Prostate gland (tissue), 2 donors: ENCODE results near the gene NXN. TPM values are rescaled to one million over a fixed set of nuclear protein-coding genes. Genes with fewer than 3 reads are reported as not detected.

Experiments
- DNase-seq: peaks from one replicate; pipeline ENCODE4 v3.0.0-alpha.2; 2019; ENCODE audit warnings: low spot score
- H3K27ac ChIP-seq, 2 donors: fragments of 200-600 bp; sonication (generic); 2 replicates each; pipeline ENCODE4 v1.5.1; 2017 to 2019
- H3K27me3 ChIP-seq: fragments of 200-600 bp; sonication (generic); replicated peaks from 2 replicates; pipeline ENCODE4 v1.5.1; 2019; ENCODE audit not compliant: insufficient read depth
- H3K36me3 ChIP-seq, 2 donors: fragments of 200-600 bp; sonication (generic); 1 replicate in 1 of 2; 2 replicates in 1 of 2; pipeline versions ENCODE4 v1.5.1 to v1.8.1; 2017 to 2019
- H3K4me1 ChIP-seq: fragments of 200-600 bp; sonication (generic); replicated peaks from 2 replicates; pipeline ENCODE4 v1.5.1; 2019
- H3K4me3 ChIP-seq, 2 donors: fragments of 200-600 bp; sonication (generic); 2 replicates each; pipeline ENCODE4 v1.5.1; 2017 to 2019
- H3K9me3 ChIP-seq: fragments of 200-600 bp; sonication (generic); 2 replicates; pipeline ENCODE4 v1.5.1; 2017
- CTCF ChIP-seq, 4 experiments: fragments of 200-600 bp in 2 of 4; fragments of 450-650 bp in 2 of 4; sonication (generic) in 2 of 4; IDR thresholded peaks; 1 replicate in 3 of 4; 2 replicates in 1 of 4; pipeline ENCODE4 v1.5.1; 2016 to 2019; ENCODE audit warnings: antibody characterized with exemption in 4 of 4, mild to moderate bottlenecking in 2 of 4, moderate library complexity in 2 of 4
- POLR2A ChIP-seq: fragments of 450-650 bp; IDR thresholded peaks from one replicate; pipeline ENCODE4 v1.6.1; 2016; ENCODE audit warnings: antibody characterized with exemption, mild to moderate bottlenecking
- POLR2AphosphoS5 ChIP-seq: sonication (generic); formaldehyde crosslinking; IDR thresholded peaks from one replicate; pipeline ENCODE4 v1.6.1; 2017; ENCODE audit warnings: antibody characterized with exemption
- WGBS: methylation state at CpG from one replicate; pipeline ENCODE4 v1.1.5; 2018; 5-methylcytosine and 5-hydroxymethylcytosine counted together
- intact Hi-C: fragments of 100-400 bp; cut with DNase I; formaldehyde crosslinking; loops from one replicate; pipeline ENCODE4 v1.14.2; 2022
- total RNA-seq, 2 donors: library from RNA; depleted of rRNA; stranded (reverse); fragments of >200 nt; gene quantifications; one replicate each; pipeline ENCODE4 v1.1.0, GENCODE V29; 2016

NXN gene
- total RNA-seq, 2 donors from 2014 or later: 56.2 to 56.7 TPM

DNA sequence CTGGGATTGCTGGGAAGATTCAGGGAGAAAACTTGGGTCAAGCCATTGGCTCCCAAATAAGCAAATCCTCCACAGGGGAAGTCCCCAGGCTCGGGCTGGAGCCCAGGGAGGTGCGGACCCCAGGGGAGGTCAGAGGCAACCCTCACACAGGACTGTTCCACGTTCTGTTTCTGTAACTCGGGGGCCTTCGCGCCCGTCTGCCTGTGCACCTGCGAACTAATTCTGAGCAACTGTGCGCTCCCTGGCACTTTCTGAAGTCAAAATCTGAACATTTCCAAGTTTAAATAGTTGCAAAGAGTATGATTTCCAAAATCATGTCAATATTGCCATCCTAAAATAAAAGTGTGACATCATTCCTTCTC is 34.1 kb upstream of the NXN start:
- intact Hi-C loops: no loop called here
- no peak overlapping the region for H3K27ac ChIP-seq
- H3K27me3 ChIP-seq: no peaks in the 10 kb centered on the region
- 97% methylated on average over 9 of the region's 9 CpGs for WGBS
- H3K36me3 ChIP-seq: peaks cover 3 to 7% of the 10 kb centered on the region in 2 donors
- no peaks in the 10 kb centered on the region for H3K4me1 ChIP-seq
- H3K4me3 ChIP-seq: no peak overlapping the region
- H3K9me3 ChIP-seq: no peaks in the 10 kb centered on the region
- no peak for TF ChIP-seq POLR2A
- TF ChIP-seq POLR2AphosphoS5: no peak
- no peak for TF ChIP-seq CTCF (IDR thresholded peaks at IDR 0.05)
- DNase-seq: no peak

GRCh38 chr17:1012823-1013728 is 33.5 kb upstream of the NXN start:
- Histone ChIP-seq H3K36me3 (peaks cover 3 to 7% of the 10 kb centered on the region in 2 donors), H3K4me1 (no peaks in the 10 kb centered on the region), H3K27me3 (no peaks in the 10 kb centered on the region), H3K9me3 (no peaks in the 10 kb centered on the region), H3K4me3 (no peak overlapping the region), H3K27ac (no peak overlapping the region)
- intact Hi-C loops: no loop called here
- WGBS: 84% methylated on average over 30 of the region's 30 CpGs
- DNase-seq: no peak
- no peak for TF ChIP-seq CTCF (IDR thresholded peaks at IDR 0.05)
- no peak for TF ChIP-seq POLR2A
- no peak for TF ChIP-seq POLR2AphosphoS5

DNA sequence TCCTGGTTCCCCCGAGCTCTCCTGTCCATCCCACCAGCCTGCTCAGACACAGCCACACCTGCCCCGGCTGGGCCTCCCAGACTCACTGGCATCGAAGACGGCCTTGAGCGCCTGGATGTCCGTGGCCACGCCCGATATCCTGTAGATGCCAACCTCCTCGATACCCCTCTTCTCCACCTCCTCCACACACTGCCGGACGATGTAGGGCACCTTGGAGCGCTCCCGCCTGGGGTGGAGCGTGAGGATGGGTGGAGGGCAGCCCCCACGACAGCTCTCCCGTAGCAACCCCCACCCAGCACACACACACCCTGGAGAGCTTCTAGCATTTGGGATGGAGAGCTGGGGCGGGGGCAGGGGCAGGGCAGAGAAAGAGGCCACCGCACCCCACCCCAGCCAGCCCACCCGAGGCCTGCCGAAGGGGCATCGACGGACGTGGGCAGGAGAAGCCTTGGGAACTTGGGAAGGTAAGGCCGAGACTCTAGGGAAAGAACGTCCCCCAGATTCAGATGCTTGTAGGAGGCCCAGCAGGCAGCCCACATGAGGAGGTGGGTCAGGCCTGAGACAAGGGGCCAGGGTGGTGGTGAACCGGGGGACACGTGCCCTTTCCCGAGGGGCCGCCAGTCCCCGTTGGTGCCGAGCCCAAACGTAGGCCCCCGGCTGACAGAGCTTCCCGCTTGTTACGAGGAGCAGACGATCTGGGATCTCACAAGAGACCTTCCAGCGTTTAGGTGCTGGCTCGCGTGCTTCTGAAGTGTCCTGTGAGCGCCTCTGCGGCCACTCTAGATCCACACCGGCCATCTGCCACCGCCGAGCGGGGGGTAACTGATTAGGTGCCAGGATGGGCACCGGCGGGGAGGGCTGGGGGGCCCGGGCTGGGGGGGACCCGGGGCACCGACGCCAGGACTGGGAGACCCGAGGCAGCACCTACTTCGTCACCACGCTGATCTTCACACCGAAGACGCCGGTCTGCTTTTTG is 32.5 kb upstream of the NXN start:
- H3K27me3 ChIP-seq: no peaks in the 10 kb centered on the region
- H3K36me3 ChIP-seq: peaks cover 3 to 14% of the 10 kb centered on the region in 2 donors

DNA sequence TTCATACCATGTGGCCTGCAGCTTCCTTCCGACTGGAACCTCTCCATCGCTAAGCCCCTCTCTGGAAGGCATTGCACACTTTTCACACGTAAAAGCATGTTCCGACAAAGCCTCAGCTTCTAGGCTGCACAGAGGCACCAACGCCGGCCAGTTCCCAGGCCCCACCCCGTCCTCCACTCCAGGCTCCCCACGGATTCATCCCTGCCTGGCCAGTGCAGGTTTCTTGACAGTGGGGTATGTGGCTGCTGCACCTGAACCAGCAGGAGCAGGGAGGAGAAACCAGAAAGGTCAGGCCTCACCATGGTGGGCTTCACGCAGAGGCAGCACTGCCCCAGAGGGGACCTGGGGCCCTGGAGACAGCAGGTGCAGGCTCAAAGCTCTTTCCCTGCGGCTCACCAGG is 31.6 kb upstream of the NXN start:
- Histone ChIP-seq H3K36me3 (peaks cover 3 to 14% of the 10 kb centered on the region in 2 donors), H3K27ac (no peak overlapping the region)

More for the DNA sequence above, 32.5 kb upstream of the NXN start:
- no peak for DNase-seq
- no peaks in the 10 kb centered on the region for H3K4me1 ChIP-seq
- H3K4me3 ChIP-seq: no peak overlapping the region
- intact Hi-C loops: no loop called here
- no peaks in the 10 kb centered on the region for H3K9me3 ChIP-seq
- TF ChIP-seq POLR2A: no peak
- TF ChIP-seq POLR2AphosphoS5: no peak
- TF ChIP-seq CTCF (IDR thresholded peaks at IDR 0.05): no peak
- H3K27ac ChIP-seq: no peak overlapping the region
- 88% methylated on average over 54 of the region's 57 CpGs for WGBS

More for the DNA sequence above, 31.6 kb upstream of the NXN start:
- Histone ChIP-seq H3K27me3 (no peaks in the 10 kb centered on the region), H3K9me3 (no peaks in the 10 kb centered on the region), H3K4me3 (no peak overlapping the region), H3K4me1 (peaks cover 4% of the 10 kb centered on the region)
- 70% methylated on average over 10 of the region's 10 CpGs for WGBS
- no peak for TF ChIP-seq POLR2A
- TF ChIP-seq POLR2AphosphoS5: no peak
- no peak for TF ChIP-seq CTCF (IDR thresholded peaks at IDR 0.05)
- intact Hi-C loops: no loop called here
- DNase-seq: no peak
